HepG2 (cell line): Measurements from ENCODE around the gene FGF21. TPM values are rescaled to one million over a fixed set of nuclear protein-coding genes. Genes with fewer than 3 reads are reported as not detected.
A peak's percentile ranks its signal among the peaks of the same experiment; 100 is the strongest.

Experiments used
- BRD4 ChIP-seq: sonication (generic); formaldehyde crosslinking; IDR thresholded peaks from 2 replicates; pipeline ENCODE4 v1.4.0; 2020; ENCODE audit warnings: missing genetic modification reagents
- CREM ChIP-seq, 2 experiments: sonication (generic) in 1 of 2; formaldehyde crosslinking in 1 of 2; IDR thresholded peaks; 2 replicates each; pipeline versions ENCODE4 v1.4.0 to v1.6.1; 2016 to 2020; ENCODE audit warnings: antibody characterized with exemption in 1 of 2, mild to moderate bottlenecking in 1 of 2, missing genetic modification reagents in 1 of 2
- DBP ChIP-seq: sonication (generic); formaldehyde crosslinking; IDR thresholded peaks from 2 replicates; pipeline ENCODE4 v1.4.0; 2020; ENCODE audit warnings: missing genetic modification reagents; ENCODE audit errors: not compliant biosample characterization
- EP300 ChIP-seq, 3 experiments: sonication (generic) in 1 of 3; formaldehyde crosslinking in 1 of 3; IDR thresholded peaks; 2 replicates each; pipeline versions ENCODE4 v1.5.1 to v1.6.1; 2011 to 2020; ENCODE audit warnings: low read depth in 2 of 3, low read length in 2 of 3, borderline replicate concordance in 1 of 3, improper control_type of control experiment in 1 of 3, mild to moderate bottlenecking in 1 of 3, missing genetic modification reagents in 1 of 3, moderate library complexity in 1 of 3
- EZH2 ChIP-seq: conservative IDR thresholded peaks from 2 replicates; pipeline ENCODE4 v1.6.1; 2012; ENCODE audit warnings: mild to moderate bottlenecking, low read depth, low read length, moderate library complexity
- GLMP ChIP-seq: sonication (generic); formaldehyde crosslinking; IDR thresholded peaks from 2 replicates; pipeline ENCODE4 v1.9.0; 2021; ENCODE audit warnings: missing genetic modification reagents, mild to moderate bottlenecking, borderline replicate concordance
- HINFP ChIP-seq: sonication (generic); formaldehyde crosslinking; IDR thresholded peaks from 2 replicates; pipeline ENCODE4 v1.4.0; 2020; ENCODE audit warnings: low read depth, mild to moderate bottlenecking, missing genetic modification reagents
- KLF16 ChIP-seq, 2 experiments: sonication (generic) in 1 of 2; formaldehyde crosslinking in 1 of 2; IDR thresholded peaks; 2 replicates each; pipeline versions ENCODE4 v1.6.1 to v1.8.0; 2016 to 2023; ENCODE audit warnings: missing genetic modification reagents in 2 of 2, missing compliant biosample characterization in 1 of 2
- PATZ1 ChIP-seq: sonication (generic); formaldehyde crosslinking; IDR thresholded peaks from 2 replicates; pipeline ENCODE4 v1.4.0; 2020; ENCODE audit warnings: missing genetic modification reagents
- POLR2AphosphoS5 ChIP-seq: IDR thresholded peaks from 2 replicates; pipeline ENCODE4 v1.6.1; 2012; ENCODE audit warnings: low read depth, low read length
- TBL1XR1 ChIP-seq: fragments of 150-350 bp; IDR thresholded peaks from 2 replicates; pipeline ENCODE4 v1.6.1; 2014; ENCODE audit warnings: borderline replicate concordance, low read length; ENCODE audit not compliant: partially characterized antibody
- TEF ChIP-seq: sonication (generic); formaldehyde crosslinking; IDR thresholded peaks from 2 replicates; pipeline ENCODE4 v1.5.0; 2020; ENCODE audit warnings: missing genetic modification reagents
- YEATS2 ChIP-seq: sonication (generic); formaldehyde crosslinking; IDR thresholded peaks from 2 replicates; pipeline ENCODE4 v1.4.0; 2020; ENCODE audit warnings: missing genetic modification reagents, borderline replicate concordance
- ZNF275 ChIP-seq: sonication (generic); formaldehyde crosslinking; IDR thresholded peaks from 2 replicates; pipeline ENCODE4 v1.8.0; 2022; ENCODE audit warnings: missing genetic modification reagents, mild to moderate bottlenecking, inconsistent platforms, borderline replicate concordance
- ZNF30 ChIP-seq: sonication (generic); formaldehyde crosslinking; IDR thresholded peaks from 2 replicates; pipeline ENCODE4 v1.5.0; 2020; ENCODE audit warnings: mild to moderate bottlenecking, missing genetic modification reagents
- ZNF691 ChIP-seq: sonication (generic); formaldehyde crosslinking; IDR thresholded peaks from 2 replicates; pipeline ENCODE4 v1.4.0; 2020; ENCODE audit warnings: missing genetic modification reagents, low read depth, mild to moderate bottlenecking, borderline replicate concordance
- ZNF788 ChIP-seq: sonication (generic); formaldehyde crosslinking; IDR thresholded peaks from 2 replicates; pipeline ENCODE4 v1.5.0; 2020; ENCODE audit warnings: mild to moderate bottlenecking, missing genetic modification reagents, borderline replicate concordance
- ZNF878 ChIP-seq: sonication (generic); formaldehyde crosslinking; IDR thresholded peaks from 2 replicates; pipeline ENCODE4 v1.8.1; 2023; ENCODE audit warnings: mild to moderate bottlenecking, missing genetic modification reagents, moderate library complexity
- ZSCAN31 ChIP-seq: sonication (generic); formaldehyde crosslinking; IDR thresholded peaks from 2 replicates; pipeline ENCODE4 v1.5.0; 2020; ENCODE audit warnings: low read depth, mild to moderate bottlenecking, missing genetic modification reagents
- polyA plus RNA-seq, 8 experiments: library from polyadenylated mRNA; depleted of rRNA in 3 of 8; stranded (reverse) in 7 of 8; unstranded in 1 of 8; fragments of >200 nt; fragmentation: Illumina TruSeq in 4 of 8; extraction: Trizol in 4 of 8; gene quantifications; 2 replicates each; pipeline versions ENCODE4 v1.2.1 to v1.2.3, GENCODE V29; 2011 to 2016; ENCODE audit warnings: low read depth in 4 of 8, missing spikeins in 1 of 8, mixed read lengths in 1 of 8; ENCODE audit not compliant: insufficient read depth in 1 of 8
- total RNA-seq, 5 experiments: library from RNA; depleted of rRNA; stranded (reverse); fragments of >200 nt; fragmentation: Illumina TruSeq; extraction: Trizol; gene quantifications; 2 replicates each; pipeline ENCODE4 v1.2.3, GENCODE V29; 2016; ENCODE audit warnings: low read depth in 1 of 5

FGF21 gene
- total and polyA plus RNA-seq, 2 of the 13 experiments (the other 11 are each of a cell fraction or from before 2014, with no cell fraction given) = 0.17 TPM; not detected in 1

GRCh38 chr19:48720613-48721296 is 34.6 kb upstream of the FGF21 start (continued):
- TF ChIP-seq PATZ1 (CRISPR knock-in tag) (no peak), POLR2AphosphoS5 (0 out of 2 replicates have a peak, but pooled peaks have one; percentile 29), EZH2 (no peak), TEF (CRISPR knock-in tag) (no peak), ZNF275 (no peak), KLF16 (CRISPR knock-in tag; IDR thresholded peaks at IDR 0.05) (no peak), HINFP (no peak), CREM (IDR thresholded peaks at IDR 0.05) (peak; percentile 96), CREM (CRISPR knock-in tag; IDR thresholded peaks at IDR 0.05) (no peak), ZNF878 (no peak), EP300 (IDR thresholded peaks at IDR 0.05; ENCODE audit: low read depth in 2 of 2, low read length in 2 of 2) (no peak), EP300 (CRISPR knock-in tag; IDR thresholded peaks at IDR 0.05; ENCODE audit: borderline replicate concordance) (no peak; the same call in 1 of the 2 replicates), DBP (CRISPR knock-in tag) (no peak), ZNF691 (CRISPR knock-in tag) (no peak), ZNF30 (CRISPR knock-in tag) (no peak), ZSCAN31 (CRISPR knock-in tag) (no peak), YEATS2 (CRISPR knock-in tag) (peak; percentile 79), TBL1XR1 (peak; percentile 54), GLMP (CRISPR knock-in tag) (no peak), BRD4 (CRISPR knock-in tag) (no peak), ZNF788 (CRISPR knock-in tag) (peak; percentile 43; the same call in 1 of the 2 replicates)
